HG03565 (cell line): ENCODE data around the gene HOXD8.

Source experiments
- ATAC-seq: cut with Tn5 transposase; IDR thresholded peaks from one replicate; pipeline ENCODE4 v1.9.1; 2021; ENCODE audit warnings: mild to moderate bottlenecking, moderate library complexity; ENCODE audit not compliant: unreplicated experiment

The HOXD8 gene

GRCh38 chr2:176157499-176158185, 28.1 kb downstream of the HOXD8 start:
- no peak for ATAC-seq

GRCh38 chr2:176158186-176158591, 28.7 kb downstream of the HOXD8 start:
- no peak for ATAC-seq

GRCh38 chr2:176158855-176159662, 29.6 kb downstream of the HOXD8 start:
- ATAC-seq: no peak

- no peak for ATAC-seq
Observed at GRCh38 chr2:176159663-176160250, 30.3 kb downstream of the HOXD8 start.

- no peak for ATAC-seq
Observed at GRCh38 chr2:176160251-176160985, 30.9 kb downstream of the HOXD8 start.

GRCh38 chr2:176160986-176161824, 31.7 kb downstream of the HOXD8 start:
- ATAC-seq: no peak

GRCh38 chr2:176161825-176162626, 32.5 kb downstream of the HOXD8 start:
- ATAC-seq: no peak

- no peak for ATAC-seq
Observed at GRCh38 chr2:176162911-176163671, 33.6 kb downstream of the HOXD8 start.

GRCh38 chr2:176163672-176164056, 34.2 kb downstream of the HOXD8 start:
- ATAC-seq: no peak

- ATAC-seq: no peak
Observed at GRCh38 chr2:176164201-176164600, 34.7 kb downstream of the HOXD8 start.

GRCh38 chr2:176164611-176165369, 35.3 kb downstream of the HOXD8 start:
- ATAC-seq: no peak

- ATAC-seq: no peak
Observed at GRCh38 chr2:176165370-176166050, 36.0 kb downstream of the HOXD8 start.

GRCh38 chr2:176166272-176166671, 36.8 kb downstream of the HOXD8 start:
- no peak for ATAC-seq

- ATAC-seq: no peak
Observed at GRCh38 chr2:176167398-176167797, 37.9 kb downstream of the HOXD8 start.

GRCh38 chr2:176169181-176169580, 39.7 kb downstream of the HOXD8 start:
- ATAC-seq: no peak

GRCh38 chr2:176169711-176170110, 40.2 kb downstream of the HOXD8 start:
- ATAC-seq: no peak

GRCh38 chr2:176170602-176171305, 41.2 kb downstream of the HOXD8 start:
- ATAC-seq: no peak
